B cell (primary cell): ENCODE data around the gene EIF4ENIF1.
"Not testable (repeated sequence)": the region's sequence is repeated elsewhere in the genome, so short reads cannot be mapped to it uniquely, and the experiment has no call there.

Experiments used
- EZH2 ChIP-seq: IDR thresholded peaks from 2 replicates; pipeline ENCODE4 v1.6.1; 2012; ENCODE audit warnings: borderline replicate concordance, low read depth, mild to moderate bottlenecking, moderate library complexity, low read length; ENCODE audit not compliant: insufficient read depth, poor library complexity, severe bottlenecking
- TF ChIP-seq, protein P1 (sequence below): fragments of 200-600 bp; IDR thresholded peaks from one replicate; pipeline ENCODE4 v1.8.0; 2022; ENCODE audit warnings: antibody characterized with exemption, mild to moderate bottlenecking

DNA sequence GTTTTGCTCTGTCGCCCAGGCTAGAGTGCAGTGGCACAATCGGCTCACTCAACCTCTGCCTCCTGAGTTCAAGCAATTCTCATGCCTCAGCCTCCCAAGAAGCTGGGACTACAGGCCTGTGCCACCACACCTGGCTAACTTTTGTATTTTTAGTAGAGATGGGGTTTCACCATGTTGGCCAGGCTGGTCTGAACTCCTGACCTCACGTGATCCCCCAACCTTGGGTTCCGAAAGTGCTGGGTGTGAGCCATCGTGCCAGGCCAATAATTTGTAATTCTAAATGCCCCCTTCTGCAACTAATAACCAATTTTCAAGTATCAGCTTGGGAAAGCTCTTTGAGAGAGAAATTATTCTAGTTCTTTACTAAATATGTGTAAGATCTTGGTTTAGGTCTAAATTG is 3.7 kb upstream of the EIF4ENIF1 start:
- not testable (repeated sequence) for TF ChIP-seq EZH2
- TF ChIP-seq, protein P1, sequence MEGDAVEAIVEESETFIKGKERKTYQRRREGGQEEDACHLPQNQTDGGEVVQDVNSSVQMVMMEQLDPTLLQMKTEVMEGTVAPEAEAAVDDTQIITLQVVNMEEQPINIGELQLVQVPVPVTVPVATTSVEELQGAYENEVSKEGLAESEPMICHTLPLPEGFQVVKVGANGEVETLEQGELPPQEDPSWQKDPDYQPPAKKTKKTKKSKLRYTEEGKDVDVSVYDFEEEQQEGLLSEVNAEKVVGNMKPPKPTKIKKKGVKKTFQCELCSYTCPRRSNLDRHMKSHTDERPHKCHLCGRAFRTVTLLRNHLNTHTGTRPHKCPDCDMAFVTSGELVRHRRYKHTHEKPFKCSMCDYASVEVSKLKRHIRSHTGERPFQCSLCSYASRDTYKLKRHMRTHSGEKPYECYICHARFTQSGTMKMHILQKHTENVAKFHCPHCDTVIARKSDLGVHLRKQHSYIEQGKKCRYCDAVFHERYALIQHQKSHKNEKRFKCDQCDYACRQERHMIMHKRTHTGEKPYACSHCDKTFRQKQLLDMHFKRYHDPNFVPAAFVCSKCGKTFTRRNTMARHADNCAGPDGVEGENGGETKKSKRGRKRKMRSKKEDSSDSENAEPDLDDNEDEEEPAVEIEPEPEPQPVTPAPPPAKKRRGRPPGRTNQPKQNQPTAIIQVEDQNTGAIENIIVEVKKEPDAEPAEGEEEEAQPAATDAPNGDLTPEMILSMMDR: not testable (repeated sequence)
